HG03342 (cell line): ENCODE data around the gene NSMF.
"Not testable (repeated sequence)": the region's sequence is repeated elsewhere in the genome, so short reads cannot be mapped to it uniquely, and the experiment has no call there.

Experiments used
- ATAC-seq: cut with Tn5 transposase; IDR thresholded peaks from one replicate; pipeline ENCODE4 v1.9.1; 2021; ENCODE audit warnings: mild to moderate bottlenecking, moderate library complexity; ENCODE audit not compliant: unreplicated experiment

The NSMF gene

DNA sequence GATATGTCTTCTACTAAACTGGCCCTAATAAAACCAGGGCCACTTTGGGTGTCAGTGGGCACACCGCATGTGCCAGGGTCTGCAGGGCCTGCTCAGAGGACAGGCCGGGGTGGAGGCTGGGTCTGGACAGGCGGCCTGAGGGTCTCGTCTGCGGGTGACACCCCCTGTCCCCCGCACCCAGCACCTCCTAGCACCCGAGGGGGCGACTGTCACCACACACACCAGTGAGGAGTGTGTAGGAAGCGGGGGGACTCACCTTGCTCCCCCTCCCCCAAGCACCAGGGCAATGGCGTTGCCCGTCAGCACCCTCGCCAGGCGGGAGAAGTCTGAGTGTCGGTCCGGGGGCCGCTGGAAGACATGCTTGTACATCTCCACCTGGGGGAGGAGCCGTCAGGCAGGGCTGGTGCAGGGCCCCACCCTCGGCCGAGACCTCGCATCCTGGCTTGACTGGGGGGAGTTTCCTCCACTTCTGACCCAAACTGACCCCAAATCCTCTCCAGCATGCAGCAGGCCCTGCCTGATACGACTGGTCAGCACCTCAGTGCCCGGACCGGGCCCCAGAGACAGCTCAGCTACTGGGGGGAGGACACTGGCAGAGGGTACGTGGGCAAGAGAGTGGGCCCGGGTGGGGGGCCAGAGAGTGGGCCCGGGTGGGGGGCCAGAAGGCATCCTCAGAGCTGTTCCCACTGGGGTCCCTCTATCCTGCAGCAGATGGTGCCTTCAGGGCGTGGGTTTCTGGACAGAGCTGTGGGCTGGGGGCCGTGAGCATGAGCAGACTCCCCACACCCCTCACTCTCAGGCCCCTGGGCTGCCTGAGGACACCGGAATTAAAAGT is 18.9 kb upstream of the NSMF start:
- ATAC-seq, result no peak

DNA sequence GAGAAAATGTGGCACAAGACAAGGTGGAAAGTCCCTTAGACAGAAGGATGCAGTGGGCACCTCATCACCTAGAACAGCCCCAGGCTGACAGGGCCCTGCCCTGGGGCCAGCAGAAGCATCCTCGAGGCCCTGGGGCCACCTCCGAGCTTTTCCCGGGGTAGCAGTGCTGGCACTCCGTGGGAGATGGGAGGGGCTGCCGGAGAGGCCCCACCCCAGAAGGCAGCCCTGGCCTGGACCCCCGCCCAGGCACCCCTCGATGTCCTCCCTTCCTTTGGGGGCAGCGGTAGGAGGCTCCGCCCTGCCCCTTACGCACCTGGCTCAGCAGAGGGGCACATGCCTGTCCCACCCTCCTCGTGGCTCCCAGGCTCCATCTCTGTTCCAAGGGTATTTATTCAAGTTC is 17.7 kb upstream of the NSMF start:
- no peak for ATAC-seq

DNA sequence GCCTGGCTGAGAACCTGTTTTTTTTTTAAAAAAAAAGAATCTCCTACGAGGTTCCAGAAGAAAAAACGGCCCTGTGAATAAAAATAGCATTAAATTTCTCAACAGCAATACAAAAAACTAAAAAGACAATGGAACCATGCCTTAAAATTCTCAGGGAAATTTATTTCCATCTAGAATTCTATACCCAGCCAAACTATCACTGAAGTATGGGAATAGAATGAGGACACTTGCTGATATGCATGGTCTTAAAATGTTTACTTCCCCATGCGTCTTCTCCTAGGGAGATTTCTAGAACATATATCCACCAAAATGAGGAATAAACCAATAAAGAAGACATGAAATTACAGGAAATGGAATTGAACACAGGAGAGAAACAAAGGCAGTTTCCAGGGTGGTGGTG is 16.5 kb upstream of the NSMF start:
- ATAC-seq, result no peak

DNA sequence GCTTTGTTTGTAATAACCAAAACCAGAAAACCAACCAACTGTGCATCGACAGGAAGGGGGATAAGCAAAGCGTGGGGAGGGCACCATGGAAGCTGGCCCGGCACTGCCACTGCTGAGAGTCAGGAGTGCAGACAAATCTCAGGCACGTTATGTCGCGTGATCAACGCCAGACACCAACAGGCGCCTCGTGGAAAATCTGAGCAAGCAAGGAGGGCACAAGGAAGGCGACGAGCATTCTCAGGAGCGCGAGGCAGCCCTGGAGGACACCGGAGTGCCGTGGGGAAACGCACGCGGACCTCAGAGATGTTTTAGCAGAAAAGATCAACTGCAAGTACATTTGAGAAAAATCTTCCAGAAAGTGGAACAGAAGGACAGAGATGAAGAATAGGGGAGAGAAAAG is 15.1 kb upstream of the NSMF start:
- no peak for ATAC-seq

DNA sequence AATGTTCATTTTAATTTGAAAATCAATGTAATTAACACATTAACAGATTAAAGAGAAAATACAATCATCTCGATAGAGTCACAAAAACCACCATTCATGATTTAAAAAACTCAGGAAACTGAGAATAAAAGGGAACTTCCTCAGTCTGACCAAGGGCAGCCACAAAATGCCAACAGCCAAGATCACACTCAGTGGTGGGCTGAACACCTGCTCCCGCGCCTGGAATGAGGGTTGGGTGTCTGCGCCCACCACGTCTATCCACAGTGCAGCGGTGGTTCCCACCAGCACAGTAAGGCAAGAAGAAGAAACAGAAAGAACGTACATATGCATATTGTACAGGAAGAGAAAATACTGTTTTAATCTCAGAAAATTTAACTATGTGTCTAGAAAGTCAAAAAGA is 11.7 kb upstream of the NSMF start:
- ATAC-seq, result no peak

DNA sequence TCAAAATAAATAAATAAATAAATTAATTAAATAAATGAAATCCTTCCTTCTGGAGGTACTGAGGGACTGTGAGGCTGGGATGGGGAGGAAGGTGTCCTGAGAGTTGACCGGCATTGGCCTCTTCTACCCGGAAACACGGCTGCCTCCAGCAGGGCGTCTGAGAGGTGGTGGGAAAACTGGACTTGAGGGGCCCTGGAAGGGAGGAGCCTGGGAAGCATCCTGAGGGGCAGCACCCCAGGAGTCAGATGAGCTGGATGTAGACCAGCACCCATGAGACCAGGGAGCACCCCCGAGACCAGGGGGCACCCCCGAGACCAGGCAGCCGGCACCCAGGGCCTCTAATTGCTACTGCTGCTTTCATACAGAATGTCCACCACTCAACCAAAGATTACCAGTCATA is 8.8 kb upstream of the NSMF start:
- no peak for ATAC-seq

DNA sequence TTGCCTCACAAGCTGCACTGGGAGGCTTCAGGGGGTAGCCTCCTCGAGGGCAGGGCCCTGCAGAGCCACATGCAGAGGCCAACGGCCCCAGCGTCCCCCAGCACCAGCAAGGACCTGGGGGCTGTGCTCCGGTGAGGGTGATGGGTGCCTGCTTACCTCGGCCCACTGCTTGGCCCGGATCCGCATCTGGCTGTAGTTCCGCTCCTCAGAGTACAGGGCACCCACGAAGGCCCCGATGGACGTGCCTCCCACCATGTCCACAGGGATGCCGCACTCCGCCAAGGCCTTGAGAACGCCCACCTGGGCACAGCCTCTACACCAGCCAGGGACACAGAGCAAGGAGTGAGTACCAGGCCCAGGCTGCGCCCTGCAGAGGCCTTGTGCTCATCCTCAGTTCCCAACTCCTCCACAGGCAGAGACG is 8.0 kb upstream of the NSMF start:
- no peak for ATAC-seq

DNA sequence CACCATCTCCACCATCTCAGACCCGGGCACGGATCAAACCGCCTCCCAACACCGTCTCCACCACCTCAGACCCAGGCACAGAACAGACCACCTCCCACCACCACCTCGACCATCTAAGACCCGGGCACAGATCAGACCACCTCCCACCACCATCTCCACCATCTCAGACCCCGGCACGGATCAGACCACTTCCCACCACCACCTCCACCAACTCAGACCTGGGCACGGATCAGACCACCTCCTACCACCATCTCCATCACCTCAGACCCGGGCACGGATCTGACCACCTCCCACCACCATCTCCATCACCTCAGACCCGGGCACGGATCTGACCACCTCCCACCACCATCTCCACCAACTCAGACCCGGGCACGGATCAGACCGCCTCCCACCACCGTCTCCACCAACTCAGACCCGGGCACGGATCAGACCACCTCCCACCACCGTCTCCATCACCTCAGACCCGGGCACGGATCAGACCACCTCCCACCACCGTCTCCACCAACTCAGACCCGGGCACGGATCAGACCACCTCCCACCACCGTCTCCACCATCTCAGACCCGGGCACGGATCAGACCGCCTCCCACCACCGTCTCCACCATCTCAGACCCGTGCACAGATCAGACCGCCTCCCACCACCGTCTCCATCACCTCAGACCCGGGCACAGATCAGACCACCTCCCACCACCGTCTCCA is 7.4 kb upstream of the NSMF start:
- not testable (repeated sequence) for ATAC-seq

DNA sequence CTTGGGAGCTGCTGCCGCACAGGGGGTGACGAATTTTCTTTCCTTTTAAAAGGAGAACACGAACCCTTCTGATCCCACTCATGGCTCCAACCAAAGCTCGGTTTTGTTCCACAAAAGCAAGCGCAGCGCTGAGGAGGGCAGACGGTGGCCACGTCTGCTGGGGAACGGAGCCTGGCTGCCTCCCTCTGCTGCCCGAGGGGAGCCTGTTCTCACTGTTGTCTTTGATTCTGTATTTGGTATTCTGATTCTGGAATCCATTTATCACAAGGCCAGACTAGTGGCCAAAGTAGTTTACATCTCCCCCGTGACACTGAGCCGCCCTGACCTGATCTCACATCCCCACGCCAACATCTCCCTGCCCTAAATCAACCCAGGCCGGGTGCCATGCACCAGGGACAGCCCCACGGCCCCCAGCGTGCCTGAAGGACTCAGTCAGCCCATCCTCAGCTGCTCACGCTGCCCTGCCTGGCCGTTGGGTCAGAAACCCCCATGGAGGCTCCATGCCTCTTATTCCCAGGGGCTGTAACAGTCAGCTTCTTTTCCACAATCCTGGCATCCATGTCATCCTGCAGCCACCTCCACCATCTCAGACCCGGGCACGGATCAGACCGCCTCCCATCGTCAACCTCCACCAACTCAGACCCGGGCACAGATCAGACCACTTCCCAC is 6.7 kb upstream of the NSMF start:
- ATAC-seq, result no peak

DNA sequence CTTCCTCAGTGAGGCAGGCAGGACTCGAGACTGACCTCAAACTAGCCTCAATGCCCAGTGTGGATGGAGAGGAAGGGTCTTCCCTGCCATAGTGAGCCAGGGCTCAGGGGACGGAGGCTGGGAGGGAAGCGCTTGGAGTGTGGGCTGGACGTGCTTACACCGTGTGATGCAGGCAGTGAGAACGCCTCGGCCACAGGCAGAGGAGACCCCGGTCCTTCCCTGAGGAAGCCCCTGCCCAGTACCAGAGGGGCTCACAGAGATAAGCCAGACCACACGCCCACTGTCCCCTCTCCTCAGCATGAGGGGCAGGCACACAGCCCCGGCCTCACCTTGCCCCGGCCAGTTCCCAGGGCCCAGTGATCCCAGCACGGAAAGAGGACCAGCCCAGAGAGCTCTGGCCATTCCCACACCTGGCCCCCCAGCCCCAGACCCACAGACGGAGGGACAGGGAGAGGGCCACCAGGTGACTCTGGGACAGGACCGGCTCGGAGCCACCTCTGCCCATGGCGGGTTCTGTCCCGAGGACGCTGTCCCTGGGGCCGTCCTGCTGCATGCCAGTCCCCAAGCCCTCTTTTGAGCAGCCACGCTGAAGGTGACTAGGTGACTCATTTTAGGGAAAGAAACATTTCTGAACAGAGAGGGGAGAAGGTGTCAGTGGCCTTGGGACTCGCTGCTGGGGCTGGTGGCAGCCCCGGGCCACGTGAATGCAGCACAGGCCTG is 6.0 kb upstream of the NSMF start:
- no peak for ATAC-seq

DNA sequence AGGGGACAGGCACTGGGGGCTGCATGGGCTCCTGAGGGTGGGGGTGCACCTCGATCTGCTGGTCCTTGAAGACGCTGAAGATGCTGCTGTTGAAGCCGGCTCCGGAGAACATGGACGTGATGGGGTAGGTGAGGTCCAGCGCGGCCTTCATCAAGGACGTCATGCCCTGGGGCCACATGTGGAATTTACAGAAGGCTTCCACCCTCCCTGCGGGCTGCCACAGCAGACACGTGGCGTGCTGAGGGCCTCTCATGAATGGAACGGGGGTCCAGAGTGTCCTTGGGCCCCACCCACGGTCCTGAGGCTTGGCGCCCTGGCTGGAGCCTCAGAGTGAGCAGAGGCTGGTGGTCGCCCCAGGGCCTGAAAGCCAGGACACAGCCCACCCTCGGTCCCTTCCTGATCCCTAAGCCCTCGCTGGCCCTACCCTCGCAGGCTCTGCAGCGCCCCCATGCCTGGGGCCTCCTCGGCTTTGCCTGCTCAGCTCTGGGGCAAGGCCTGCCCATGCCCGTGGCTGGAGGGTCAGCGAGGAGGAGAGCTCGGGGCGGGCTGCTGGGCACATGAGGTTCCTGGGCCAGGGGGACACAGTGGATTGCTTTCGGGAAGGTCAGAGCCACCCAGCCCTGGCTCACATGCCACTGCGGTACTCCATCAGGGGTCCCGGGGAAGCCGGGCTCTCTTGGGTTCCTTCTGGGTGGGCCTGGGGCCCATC is 5.3 kb upstream of the NSMF start:
- ATAC-seq, result no peak

DNA sequence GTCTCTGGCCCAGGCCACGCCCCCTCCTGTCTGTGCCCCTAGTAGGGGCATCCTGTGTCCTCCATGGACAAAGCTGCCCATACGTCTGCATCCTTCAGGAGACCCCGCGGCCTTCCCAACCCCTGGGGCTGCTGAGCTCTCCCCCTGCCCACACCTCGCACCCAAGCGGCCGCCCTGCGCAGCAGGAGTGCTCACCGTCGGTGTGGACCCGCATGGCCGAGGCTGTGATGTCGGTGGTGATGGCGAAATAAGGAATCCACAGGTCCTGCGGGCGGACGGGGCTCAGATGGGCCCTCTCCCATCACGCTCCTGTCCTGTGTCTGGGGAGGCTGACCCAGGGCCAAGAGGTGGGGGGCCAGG is 4.8 kb upstream of the NSMF start:
- no peak for ATAC-seq

DNA sequence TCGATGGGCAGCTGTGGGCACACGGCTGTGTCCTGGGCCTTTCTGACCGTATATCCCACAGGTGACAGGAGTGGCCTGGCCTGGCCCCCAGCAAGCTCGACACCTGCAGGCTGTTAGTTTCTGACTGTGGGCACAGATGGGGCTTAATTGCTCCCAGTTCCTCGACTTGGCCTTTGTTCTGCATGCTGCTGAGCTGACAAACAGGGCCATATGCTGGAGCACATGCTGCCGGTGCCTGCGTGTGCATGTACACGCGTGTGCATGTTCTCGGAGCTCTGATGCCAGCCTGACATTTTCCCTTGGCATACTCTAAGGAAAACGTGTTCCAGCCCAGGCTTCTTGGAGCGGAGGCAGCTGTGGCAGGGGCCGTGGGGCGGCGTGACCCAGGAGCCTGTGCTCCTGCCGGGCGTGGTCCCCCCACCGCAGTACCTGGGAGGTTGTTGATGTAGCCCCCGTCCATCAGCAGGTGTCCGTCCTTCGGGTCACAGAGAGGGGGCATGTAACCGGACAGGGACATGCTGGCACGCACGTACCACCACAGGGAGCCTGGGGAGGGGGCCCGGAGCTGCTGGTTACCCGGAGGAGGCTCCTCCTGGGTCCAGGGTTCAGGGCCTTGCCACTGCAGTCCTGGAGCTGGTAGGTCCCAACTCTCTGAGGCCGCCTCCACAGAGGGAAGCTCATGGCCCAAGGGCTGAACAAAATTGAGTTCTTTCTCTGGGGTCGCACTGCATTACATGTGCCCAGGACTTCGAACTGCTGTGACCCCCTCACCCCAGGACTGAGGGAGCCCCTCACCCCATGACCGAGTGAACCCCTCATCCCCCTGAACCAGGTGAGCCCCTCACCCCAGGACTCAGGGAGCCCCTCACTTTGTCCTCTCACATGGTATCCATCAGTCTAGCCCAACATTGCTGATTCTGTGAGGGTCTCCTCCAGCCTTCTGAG is 4.1 kb upstream of the NSMF start:
- no peak for ATAC-seq

DNA sequence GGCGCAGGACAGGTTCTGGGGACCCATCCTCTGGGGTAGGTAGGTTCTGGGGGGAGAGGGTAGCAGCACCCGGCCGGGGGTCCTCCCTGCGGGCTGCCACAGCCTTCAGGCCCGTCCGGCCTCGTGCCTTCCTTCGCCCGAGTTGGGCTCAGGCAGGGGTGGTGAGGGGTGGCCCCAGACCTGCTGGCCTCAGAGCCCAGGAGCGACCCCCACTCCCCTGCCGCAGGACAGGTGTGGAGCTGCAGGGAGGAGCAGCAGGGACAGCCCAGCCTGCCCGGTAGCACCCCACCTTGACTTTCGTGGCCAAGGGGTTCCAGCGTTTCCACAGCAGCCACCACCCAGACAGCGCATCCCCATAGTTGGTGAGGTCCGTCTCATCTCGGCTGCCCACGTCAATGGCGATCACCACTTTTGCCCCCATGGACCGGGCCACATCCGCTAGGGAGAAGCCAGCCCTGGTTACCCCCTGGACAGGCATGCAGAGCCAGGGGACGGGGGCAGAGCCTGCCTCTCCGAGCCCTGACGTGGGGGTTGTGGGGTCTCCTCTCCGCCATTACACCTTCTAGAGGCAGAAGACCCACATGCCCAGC is 3.4 kb upstream of the NSMF start:
- ATAC-seq, result no peak

DNA sequence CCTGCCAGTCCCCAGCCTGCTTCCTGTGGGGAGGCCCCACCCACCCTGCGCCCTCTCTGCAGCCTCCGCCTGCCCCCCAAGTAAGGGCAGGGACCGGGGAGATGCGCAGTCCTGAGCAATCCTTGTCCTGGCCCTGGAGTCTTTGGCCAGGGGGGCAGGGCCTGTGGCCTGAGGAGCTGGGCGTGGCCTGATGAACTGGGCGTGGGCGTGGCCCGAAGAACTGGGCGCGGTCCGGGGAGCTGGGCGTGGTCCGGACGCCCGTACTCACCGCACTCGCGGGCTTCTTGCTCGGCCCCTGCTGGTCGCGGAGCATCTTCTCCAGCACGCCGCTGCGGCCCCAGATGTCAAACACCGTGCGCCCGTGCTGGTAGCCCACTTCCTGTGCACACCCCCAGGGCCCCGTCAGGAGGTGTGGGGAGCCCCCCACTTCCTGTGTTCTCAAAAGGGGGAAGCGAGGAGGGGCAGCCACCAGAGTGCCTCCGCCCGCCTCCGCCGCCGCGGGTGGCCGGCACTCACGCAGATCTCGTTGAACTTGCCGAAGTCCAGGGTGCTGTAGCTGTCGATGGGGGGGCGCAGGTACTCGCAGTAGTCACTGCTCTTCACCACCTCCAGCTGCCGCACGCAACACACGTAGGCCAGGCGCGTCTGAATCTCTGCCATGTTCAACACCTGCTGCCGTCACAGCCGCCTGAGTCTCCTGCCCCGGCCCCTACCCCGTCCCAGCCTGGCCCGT is 2.7 kb upstream of the NSMF start:
- peak; percentile 59 for ATAC-seq

DNA sequence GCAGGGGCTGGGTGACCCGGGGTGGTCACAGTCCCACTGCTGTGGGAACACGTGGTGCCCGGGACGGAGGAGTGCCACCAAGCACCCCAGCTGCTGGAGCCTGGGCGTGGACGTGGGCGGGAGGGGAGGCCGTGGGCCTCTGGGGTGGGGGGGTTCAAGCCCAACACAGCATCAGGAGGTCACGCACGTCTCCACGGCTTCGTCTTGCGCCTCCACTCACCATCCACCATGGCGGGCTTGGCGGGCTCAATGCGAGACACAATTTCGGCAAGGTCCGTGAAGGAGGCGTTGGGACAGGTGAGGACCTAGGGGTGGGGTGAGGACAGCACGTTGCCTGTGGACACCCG is 2.2 kb upstream of the NSMF start:
- ATAC-seq, result no peak

DNA sequence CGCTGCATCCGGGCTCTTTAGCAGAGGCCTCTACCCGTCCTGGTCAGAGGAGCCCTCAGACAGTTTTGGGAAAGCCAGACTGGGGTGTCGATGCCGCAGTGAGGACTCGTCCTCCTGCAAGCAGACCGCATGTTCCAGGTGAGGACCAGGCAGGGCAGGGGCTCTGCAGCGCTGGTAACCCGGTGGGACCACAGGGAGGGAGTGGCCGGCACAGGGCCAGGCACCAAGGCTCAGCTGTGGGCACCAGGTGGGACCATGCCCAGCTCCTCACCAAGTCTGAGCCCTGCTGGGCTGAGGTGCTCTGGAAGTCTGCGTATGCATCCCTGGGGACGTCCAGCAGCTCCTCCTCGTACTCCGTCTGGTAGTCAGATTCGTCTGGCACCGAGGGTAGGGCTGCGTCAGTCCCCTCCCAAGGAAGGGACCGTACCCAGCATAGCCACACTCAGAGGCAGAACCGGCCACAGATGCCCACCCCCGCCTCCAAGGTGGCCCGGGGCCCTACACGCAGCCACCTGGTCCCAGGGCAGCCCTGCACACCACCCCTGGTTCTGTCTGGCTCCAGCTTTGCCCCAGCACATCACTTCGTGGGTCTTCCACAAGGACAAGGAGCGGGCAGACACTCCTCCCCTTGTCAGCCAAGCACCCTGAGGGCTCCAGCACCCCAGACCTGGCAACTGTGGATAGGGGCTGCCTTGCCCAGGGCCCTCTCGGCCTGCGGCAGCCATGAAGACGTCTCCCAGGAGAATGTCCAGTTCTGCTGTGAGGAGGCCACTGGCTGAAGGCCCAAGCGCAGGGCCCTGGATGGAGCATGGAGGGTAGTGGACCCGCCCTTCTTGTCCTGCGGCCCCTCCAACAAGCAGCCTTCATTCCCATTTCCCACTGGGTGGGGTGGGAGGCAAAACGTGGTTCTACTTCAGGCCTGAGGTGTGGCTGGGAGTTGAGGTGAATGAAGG is 1.5 kb upstream of the NSMF start:
- no peak for ATAC-seq
